Activated B cell treated with CpG ODN at 0.5 μM for 24 hours (primary cell): ENCODE measurements around the gene ITM2B. TPM values are rescaled to one million over a fixed set of nuclear protein-coding genes. Genes with fewer than 3 reads are reported as not detected.

ENCODE experiments used
- ATAC-seq: fragments of 200-7000 bp; cut with Tn5 transposase; one replicate; pipeline ENCODE4 v1.10.0; 2021; ENCODE audit warnings: low read depth, mild to moderate bottlenecking, moderate library complexity
- CTCF ChIA-PET: fragments of 350-600 bp; sonication (Branson Sonifier 250); formaldehyde crosslinking; loops from one replicate; lab custom pipeline; 2021; ENCODE audit warnings: antibody characterized with exemption; lab: Charles Lee
- POLR2A ChIA-PET: fragments of 350-600 bp; sonication (Branson Sonifier 250); formaldehyde crosslinking; loops from one replicate; lab custom pipeline; 2021; ENCODE audit warnings: antibody characterized with exemption; lab: Charles Lee
- DNase-seq: peaks from one replicate; pipeline ENCODE4 v3.0.0; 2022
- H3K27ac Mint-ChIP-seq: one replicate; pipeline ENCODE4 v1.8.0; 2020; ENCODE audit warnings: mixed read lengths
- H3K27me3 Mint-ChIP-seq: one replicate; pipeline ENCODE4 v1.8.0; 2021; ENCODE audit warnings: mixed read lengths
- H3K36me3 Mint-ChIP-seq: one replicate; pipeline ENCODE4 v1.8.0; 2021; ENCODE audit warnings: low read depth, mixed read lengths
- H3K4me1 Mint-ChIP-seq: one replicate; pipeline ENCODE4 v1.8.0; 2021; ENCODE audit warnings: mixed read lengths
- H3K4me3 Mint-ChIP-seq: one replicate; pipeline ENCODE4 v1.8.0; 2020; ENCODE audit warnings: mild to moderate bottlenecking, mixed read lengths
- H3K9me3 Mint-ChIP-seq: one replicate; pipeline ENCODE4 v1.8.0; 2020; ENCODE audit warnings: mixed read lengths
- intact Hi-C: fragments of 100-400 bp; cut with micrococcal nuclease; formaldehyde crosslinking; loops from one replicate; pipeline ENCODE4 v1.15.1; 2024
- total RNA-seq: library from RNA; stranded (reverse); gene quantifications from 2 replicates; pipeline ENCODE4 v1.2.3, GENCODE V29; 2022
- TF ChIP-seq, protein P1 (sequence below): fragments of 200-600 bp; IDR thresholded peaks from one replicate; pipeline ENCODE4 v1.8.0; 2022; ENCODE audit warnings: antibody characterized with exemption, mild to moderate bottlenecking

The ITM2B gene
- total RNA-seq, 1 donor from 2014 or later, result 102 TPM

DNA sequence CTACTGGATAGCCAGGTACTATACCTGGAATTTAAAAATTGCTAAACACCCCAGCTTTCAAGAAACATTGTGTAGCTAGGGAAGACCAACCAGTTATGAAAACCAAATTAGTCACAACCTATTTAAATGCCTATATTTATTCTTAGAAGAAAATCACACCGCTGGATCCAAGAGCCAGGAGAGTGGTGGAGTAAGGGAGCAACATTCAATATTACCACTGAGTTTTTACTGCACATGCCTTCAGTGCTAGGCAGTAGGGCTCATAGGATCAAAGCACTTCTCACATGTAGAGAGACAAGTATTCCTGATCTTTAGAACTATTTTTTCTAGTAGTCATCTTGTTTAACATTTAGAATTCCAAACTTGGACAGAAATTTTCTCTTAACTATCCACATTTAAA is 11.2 kb downstream of the ITM2B start:
- H3K36me3 Mint-ChIP-seq, result peaks cover 36% of the 10 kb centered on the region
- no peaks in the 10 kb centered on the region for H3K9me3 Mint-ChIP-seq
- no peak overlapping the region for H3K4me3 Mint-ChIP-seq
- POLR2A ChIA-PET, result interaction anchor here (1.5 to 2.0 kb wide), 2 partner anchors 11 to 60 kb away, joined by 5 to 6 read pairs; partner anchors contain the start of gene ITM2B
- no peak overlapping the region for H3K27ac Mint-ChIP-seq
- TF ChIP-seq, protein P1, sequence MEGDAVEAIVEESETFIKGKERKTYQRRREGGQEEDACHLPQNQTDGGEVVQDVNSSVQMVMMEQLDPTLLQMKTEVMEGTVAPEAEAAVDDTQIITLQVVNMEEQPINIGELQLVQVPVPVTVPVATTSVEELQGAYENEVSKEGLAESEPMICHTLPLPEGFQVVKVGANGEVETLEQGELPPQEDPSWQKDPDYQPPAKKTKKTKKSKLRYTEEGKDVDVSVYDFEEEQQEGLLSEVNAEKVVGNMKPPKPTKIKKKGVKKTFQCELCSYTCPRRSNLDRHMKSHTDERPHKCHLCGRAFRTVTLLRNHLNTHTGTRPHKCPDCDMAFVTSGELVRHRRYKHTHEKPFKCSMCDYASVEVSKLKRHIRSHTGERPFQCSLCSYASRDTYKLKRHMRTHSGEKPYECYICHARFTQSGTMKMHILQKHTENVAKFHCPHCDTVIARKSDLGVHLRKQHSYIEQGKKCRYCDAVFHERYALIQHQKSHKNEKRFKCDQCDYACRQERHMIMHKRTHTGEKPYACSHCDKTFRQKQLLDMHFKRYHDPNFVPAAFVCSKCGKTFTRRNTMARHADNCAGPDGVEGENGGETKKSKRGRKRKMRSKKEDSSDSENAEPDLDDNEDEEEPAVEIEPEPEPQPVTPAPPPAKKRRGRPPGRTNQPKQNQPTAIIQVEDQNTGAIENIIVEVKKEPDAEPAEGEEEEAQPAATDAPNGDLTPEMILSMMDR, result no peak
- CTCF ChIA-PET, result no interaction called here
- intact Hi-C loops, result no loop called here
- no peak for ATAC-seq
- peaks cover 49% of the 10 kb centered on the region for H3K4me1 Mint-ChIP-seq
- no peak for DNase-seq
- no peaks in the 10 kb centered on the region for H3K27me3 Mint-ChIP-seq

DNA sequence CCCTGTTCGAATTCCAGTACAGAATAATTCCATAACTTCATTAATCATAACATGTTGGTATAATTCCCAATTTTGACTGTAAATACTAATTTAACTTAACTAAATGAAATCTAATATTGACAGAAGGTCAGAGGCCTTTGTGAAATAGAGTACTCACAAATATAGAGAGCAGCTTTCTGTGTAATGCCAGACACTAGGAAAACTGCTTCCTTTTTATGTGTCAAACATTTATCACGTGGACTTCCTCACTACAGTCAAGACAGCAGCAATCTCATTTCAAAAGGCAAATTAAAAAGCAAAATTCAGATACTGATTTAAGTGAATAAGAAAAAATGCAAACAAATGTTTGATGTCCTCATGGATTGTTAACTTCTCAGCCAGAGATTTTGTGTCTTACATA is 13.1 kb downstream of the ITM2B start:
- ChIA-PET POLR2A (interaction anchor here (1.1 kb wide), 1 partner anchor 119 kb away, joined by 5 read pairs; no protein-coding TSS in a partner anchor), CTCF (no interaction called here)
- Mint-ChIP-seq H3K9me3 (no peaks in the 10 kb centered on the region), H3K27ac (no peak overlapping the region), H3K4me1 (peaks cover 45% of the 10 kb centered on the region), H3K4me3 (no peak overlapping the region), H3K27me3 (no peaks in the 10 kb centered on the region), H3K36me3 (peaks cover 31% of the 10 kb centered on the region)
- no peak for DNase-seq
- intact Hi-C loops, result no loop called here
- no peak for ATAC-seq
- TF ChIP-seq, protein P1, result no peak

DNA sequence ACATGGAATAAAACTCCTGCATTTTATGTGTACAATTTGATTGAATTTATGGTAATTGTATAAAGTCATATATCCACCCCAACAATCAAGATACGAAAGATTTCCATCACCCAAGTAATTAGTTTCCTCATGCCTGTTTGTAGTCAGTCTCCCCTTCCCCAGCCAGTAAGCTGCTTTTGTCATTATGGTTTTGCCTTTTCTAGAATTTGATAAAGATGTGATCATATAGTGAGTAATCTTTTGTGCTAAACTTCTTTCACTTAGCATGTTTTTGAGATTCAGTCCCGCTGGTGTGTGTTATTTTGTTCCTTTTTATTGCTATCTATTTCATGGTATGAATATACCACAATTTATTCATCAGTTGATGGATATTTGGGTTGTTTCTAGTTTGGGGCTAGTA is 16.0 kb downstream of the ITM2B start:
- ATAC-seq (no peak), DNase-seq (no peak)
- no peaks in the 10 kb centered on the region for H3K27me3 Mint-ChIP-seq
- ChIA-PET POLR2A (no interaction called here), CTCF (interaction anchor here (0.9 kb wide), 1 partner anchor 154 kb away, joined by 3 read pairs; the partner anchor contains the start of gene MED4)
- TF ChIP-seq, protein P1, result no peak
- H3K9me3 Mint-ChIP-seq, result no peaks in the 10 kb centered on the region
- no peak overlapping the region for H3K4me3 Mint-ChIP-seq
- peaks cover 34% of the 10 kb centered on the region for H3K36me3 Mint-ChIP-seq
- no peak overlapping the region for H3K27ac Mint-ChIP-seq
- intact Hi-C loops, result loop anchor here (2.0 kb wide), 1 partner anchor 16 kb away; no protein-coding TSS in a partner anchor
- H3K4me1 Mint-ChIP-seq, result peaks cover 32% of the 10 kb centered on the region

DNA sequence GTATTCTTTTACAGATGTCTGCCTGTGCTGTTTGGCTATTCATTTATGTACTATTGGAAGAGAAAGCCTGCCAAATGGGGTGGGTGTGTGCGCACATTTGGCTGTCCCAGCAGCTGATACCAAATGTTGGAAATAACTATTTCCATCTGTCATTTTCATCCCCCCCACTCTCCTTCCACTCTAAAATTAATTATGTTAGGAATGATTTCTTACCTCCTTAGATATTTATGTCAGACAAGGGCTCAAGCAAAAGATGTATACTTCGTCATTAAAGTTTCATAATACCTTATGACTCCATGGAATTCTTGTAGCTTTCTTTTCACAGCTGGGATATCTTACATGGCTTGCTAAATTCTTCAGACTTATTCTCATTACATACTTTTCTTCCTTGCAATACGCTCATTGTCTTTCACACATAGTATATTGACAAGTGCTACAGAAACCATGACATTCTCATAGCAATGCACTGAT is 18.6 kb downstream of the ITM2B start:
- ATAC-seq, result no peak
- H3K9me3 Mint-ChIP-seq, result no peaks in the 10 kb centered on the region
- H3K4me1 Mint-ChIP-seq, result peaks cover 21% of the 10 kb centered on the region
- intact Hi-C loops, result no loop called here
- TF ChIP-seq, protein P1, result no peak
- no peak overlapping the region for H3K4me3 Mint-ChIP-seq
- ChIA-PET POLR2A (no interaction called here), CTCF (interaction anchor here (1.1 kb wide), 1 partner anchor 328 kb away, joined by 4 read pairs; no protein-coding TSS in a partner anchor)
- H3K36me3 Mint-ChIP-seq, result peaks cover 50% of the 10 kb centered on the region
- no peaks in the 10 kb centered on the region for H3K27me3 Mint-ChIP-seq
- H3K27ac Mint-ChIP-seq, result no peak overlapping the region
- no peak for DNase-seq

DNA sequence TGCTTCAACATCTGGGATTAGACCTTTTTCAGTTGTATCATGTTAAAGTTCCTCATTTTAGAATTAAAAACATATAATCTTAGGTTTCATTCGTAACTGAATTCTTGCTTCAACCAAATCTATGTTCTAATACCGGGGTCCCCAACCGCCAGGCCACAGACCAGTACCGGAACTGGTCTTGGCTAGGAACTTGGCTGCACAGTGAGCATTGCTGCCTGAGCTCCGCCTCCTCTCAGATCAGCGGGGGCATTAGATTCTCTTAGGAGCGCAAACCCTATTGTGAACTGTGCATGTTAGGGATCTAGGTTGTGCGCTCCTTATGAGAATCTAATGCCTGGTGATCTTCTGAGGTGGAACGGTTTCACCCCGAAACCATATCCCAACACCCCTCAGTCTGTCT is 19.2 kb downstream of the ITM2B start:
- Mint-ChIP-seq H3K9me3 (no peaks in the 10 kb centered on the region), H3K4me3 (no peak overlapping the region), H3K27ac (no peak overlapping the region), H3K27me3 (no peaks in the 10 kb centered on the region), H3K4me1 (peaks cover 21% of the 10 kb centered on the region), H3K36me3 (peaks cover 53% of the 10 kb centered on the region)
- intact Hi-C loops, result no loop called here
- POLR2A ChIA-PET, result no interaction called here
- ATAC-seq (no peak), DNase-seq (no peak)
- CTCF ChIA-PET, result no interaction called here
- TF ChIP-seq, protein P1, result no peak
